HepG2 (cell line): ENCODE data around the gene FNDC3B.

Experiments used
- CTCF ChIP-seq: sonication (generic); formaldehyde crosslinking; IDR thresholded peaks from 2 replicates; pipeline ENCODE4 v1.5.0; 2020; ENCODE audit warnings: mild to moderate bottlenecking, missing genetic modification reagents, moderate library complexity
- DPF2 ChIP-seq: sonication (generic); formaldehyde crosslinking; IDR thresholded peaks from 2 replicates; pipeline ENCODE4 v1.4.0; 2020; ENCODE audit warnings: mild to moderate bottlenecking, low read depth, missing genetic modification reagents, borderline replicate concordance
- EP300 ChIP-seq, 3 experiments: sonication (generic) in 1 of 3; formaldehyde crosslinking in 1 of 3; IDR thresholded peaks; 2 replicates each; pipeline versions ENCODE4 v1.5.1 to v1.6.1; 2011 to 2020; ENCODE audit warnings: low read depth in 2 of 3, low read length in 2 of 3, borderline replicate concordance in 1 of 3, improper control_type of control experiment in 1 of 3, mild to moderate bottlenecking in 1 of 3, missing genetic modification reagents in 1 of 3, moderate library complexity in 1 of 3
- POLR2A ChIP-seq, 2 experiments: IDR thresholded peaks; 2 replicates each; pipeline ENCODE4 v1.6.1; 2011; ENCODE audit warnings: low read depth in 2 of 2, low read length in 2 of 2, mild to moderate bottlenecking in 1 of 2, moderate library complexity in 1 of 2; ENCODE audit not compliant: insufficient read depth in 1 of 2
- STAT6 ChIP-seq: sonication (generic); formaldehyde crosslinking; IDR thresholded peaks from 2 replicates; pipeline ENCODE4 v1.4.0; 2020; ENCODE audit warnings: missing genetic modification reagents, mild to moderate bottlenecking, borderline replicate concordance

DNA sequence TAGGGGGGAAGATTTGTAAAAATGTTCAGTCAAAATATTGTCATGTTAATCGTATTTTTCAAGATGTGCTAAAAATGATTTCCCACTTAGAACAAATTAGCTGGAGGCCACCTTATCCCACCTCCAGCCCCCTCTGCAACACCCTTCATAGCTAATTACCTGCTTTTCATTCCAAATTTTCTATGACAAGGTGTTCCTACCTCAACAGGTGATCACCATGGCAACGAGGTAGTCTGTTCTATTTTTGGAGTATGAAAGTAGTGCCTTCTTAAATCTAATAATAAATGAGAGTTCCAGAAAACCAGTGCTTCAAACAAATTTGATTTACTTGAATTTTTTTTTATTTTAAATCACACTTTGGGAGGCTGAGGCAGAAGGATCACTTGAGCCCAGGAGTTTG is 149.8 kb downstream of the FNDC3B start:
- no peak for TF ChIP-seq EP300 (IDR thresholded peaks at IDR 0.05; ENCODE audit: low read depth in 2 of 2, low read length in 2 of 2)
- TF ChIP-seq EP300 (CRISPR knock-in tag; IDR thresholded peaks at IDR 0.05; ENCODE audit: borderline replicate concordance) = no peak
- no peak for TF ChIP-seq DPF2 (CRISPR knock-in tag)
- no peak for TF ChIP-seq STAT6 (CRISPR knock-in tag)
- TF ChIP-seq CTCF (CRISPR knock-in tag) = no peak
- no peak for TF ChIP-seq POLR2A (IDR thresholded peaks at IDR 0.05; ENCODE audit: insufficient read depth in 1 of 2, low read depth in 2 of 2, low read length in 2 of 2)
